ENCODE measurements around the gene ADCK2.
"Not testable (repeated sequence)": the region's sequence is repeated elsewhere in the genome, so short reads cannot be mapped to it uniquely, and the experiment has no call there.

Gene ADCK2

DNA sequence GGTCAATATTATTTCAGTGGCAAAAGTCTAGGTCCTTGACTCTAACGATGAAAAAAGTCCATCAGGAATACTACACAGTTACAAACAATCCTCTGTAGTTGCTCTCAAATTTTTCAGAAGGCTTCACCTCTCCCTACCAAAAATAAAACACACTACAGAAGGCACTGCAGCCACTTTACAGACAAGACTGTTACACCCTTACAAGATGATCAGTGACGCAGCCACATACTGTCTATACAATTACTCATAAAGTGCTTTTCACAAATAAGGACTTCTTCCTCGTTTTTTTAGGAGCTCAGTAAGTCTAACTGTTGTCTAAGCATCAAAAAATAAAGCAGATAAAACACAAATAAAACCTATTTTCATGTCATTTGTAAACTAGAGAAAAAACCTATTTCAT lies 50.8 kb downstream of the ADCK2 start:
- Histone ChIP-seq H3K9ac (ENCODE audit: low read length) (no peak overlapping the region), H3K4me1 (ENCODE audit: control insufficient read depth, insufficient read depth, low read length) (peaks cover 12% of the 10 kb centered on the region), H3K36me3 (ENCODE audit: control insufficient read depth, insufficient read depth, low read length, severe bottlenecking) (no peaks in the 10 kb centered on the region), H3K4me3 (ENCODE audit: low read length) (no peak overlapping the region), H3K27me3 (replicated peaks; ENCODE audit: control insufficient read depth, insufficient read depth, low read length) (no peaks in the 10 kb centered on the region), H3K9me3 (ENCODE audit: control insufficient read depth, low read length) (no peaks in the 10 kb centered on the region)
- no peak for DNase-seq (ENCODE audit: low read depth)

DNA sequence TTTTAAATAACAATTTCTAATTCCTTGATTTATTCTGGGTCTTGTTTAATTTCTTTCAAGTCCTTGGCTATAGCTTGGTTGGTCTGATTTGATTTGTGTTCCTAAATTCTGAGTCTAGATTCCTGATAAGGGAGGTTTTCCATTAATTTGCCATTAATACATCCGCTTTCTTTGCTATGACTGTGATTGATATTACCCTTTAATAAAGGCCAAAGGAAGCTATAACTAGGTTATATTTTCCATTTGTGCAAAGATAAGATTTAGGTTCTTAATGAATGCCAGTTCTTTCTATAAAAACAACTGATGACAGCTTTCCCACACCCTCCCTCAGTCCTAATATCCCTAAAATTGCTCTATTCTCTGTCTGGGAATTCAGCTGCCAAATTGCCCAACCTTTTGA lies 52.0 kb downstream of the ADCK2 start:
- H3K9me3 ChIP-seq (ENCODE audit: control insufficient read depth, low read length) = no peaks in the 10 kb centered on the region
- H3K36me3 ChIP-seq (ENCODE audit: control insufficient read depth, insufficient read depth, low read length, severe bottlenecking) = no peaks in the 10 kb centered on the region
- no peaks in the 10 kb centered on the region for H3K27me3 ChIP-seq (replicated peaks; ENCODE audit: control insufficient read depth, insufficient read depth, low read length)
- no peak overlapping the region for H3K9ac ChIP-seq (ENCODE audit: low read length)
- peaks cover 19% of the 10 kb centered on the region for H3K4me1 ChIP-seq (ENCODE audit: control insufficient read depth, insufficient read depth, low read length)
- no peak overlapping the region for H3K4me3 ChIP-seq (ENCODE audit: low read length)
- no peak for DNase-seq (ENCODE audit: low read depth)

DNA sequence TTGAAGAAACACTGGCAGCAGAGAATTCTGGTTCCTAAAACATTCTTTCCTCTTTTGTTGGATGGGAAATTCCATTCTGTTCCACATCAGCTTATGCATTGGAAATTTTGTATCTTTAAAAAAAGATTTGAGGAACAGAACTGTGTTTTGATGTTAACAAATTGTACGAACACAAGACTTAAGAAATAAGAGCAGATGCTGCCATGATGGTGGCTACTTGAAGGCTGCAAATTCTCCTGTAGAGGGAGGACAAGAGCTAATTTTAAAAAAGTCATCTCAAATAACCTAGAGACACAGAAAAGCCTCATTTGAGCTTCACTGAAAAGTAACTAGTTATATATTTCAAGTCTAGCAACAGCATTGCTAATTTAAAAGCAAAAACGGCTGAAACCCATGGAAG lies 53.5 kb downstream of the ADCK2 start:
- Histone ChIP-seq H3K4me1 (ENCODE audit: control insufficient read depth, insufficient read depth, low read length) (peaks cover 22% of the 10 kb centered on the region), H3K4me3 (ENCODE audit: low read length) (no peak overlapping the region), H3K27me3 (replicated peaks; ENCODE audit: control insufficient read depth, insufficient read depth, low read length) (no peaks in the 10 kb centered on the region), H3K9me3 (ENCODE audit: control insufficient read depth, low read length) (no peaks in the 10 kb centered on the region), H3K9ac (ENCODE audit: low read length) (no peak overlapping the region), H3K36me3 (ENCODE audit: control insufficient read depth, insufficient read depth, low read length, severe bottlenecking) (no peaks in the 10 kb centered on the region)
- DNase-seq (ENCODE audit: low read depth) = peak; percentile 54

DNA sequence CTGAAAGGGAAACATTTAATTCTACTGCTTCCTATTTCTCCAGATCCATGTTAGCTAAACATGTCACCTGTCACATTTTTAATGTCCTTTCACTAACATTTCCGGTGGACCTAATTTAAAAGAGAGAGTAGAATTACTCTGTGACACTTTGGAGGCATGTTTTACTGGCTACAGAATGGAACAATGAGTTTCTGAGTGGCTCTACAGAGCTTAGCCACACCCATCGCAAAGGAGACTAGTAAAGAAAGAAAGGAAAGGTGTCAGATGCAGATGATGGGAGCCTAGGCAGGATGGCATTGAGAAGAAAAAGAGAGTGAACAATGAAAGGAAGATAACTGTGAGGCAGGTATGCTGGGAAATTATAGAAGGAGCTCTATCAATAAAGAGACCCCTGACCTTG lies 59.7 kb downstream of the ADCK2 start:
- no peaks in the 10 kb centered on the region for H3K9me3 ChIP-seq (ENCODE audit: control insufficient read depth, low read length)
- no peaks in the 10 kb centered on the region for H3K27me3 ChIP-seq (replicated peaks; ENCODE audit: control insufficient read depth, insufficient read depth, low read length)
- no peak overlapping the region for H3K9ac ChIP-seq (ENCODE audit: low read length)
- peaks cover 19% of the 10 kb centered on the region for H3K4me1 ChIP-seq (ENCODE audit: control insufficient read depth, insufficient read depth, low read length)
- H3K4me3 ChIP-seq (ENCODE audit: low read length) = no peak overlapping the region
- DNase-seq (ENCODE audit: low read depth) = no peak
- H3K36me3 ChIP-seq (ENCODE audit: control insufficient read depth, insufficient read depth, low read length, severe bottlenecking) = peaks cover 5% of the 10 kb centered on the region

DNA sequence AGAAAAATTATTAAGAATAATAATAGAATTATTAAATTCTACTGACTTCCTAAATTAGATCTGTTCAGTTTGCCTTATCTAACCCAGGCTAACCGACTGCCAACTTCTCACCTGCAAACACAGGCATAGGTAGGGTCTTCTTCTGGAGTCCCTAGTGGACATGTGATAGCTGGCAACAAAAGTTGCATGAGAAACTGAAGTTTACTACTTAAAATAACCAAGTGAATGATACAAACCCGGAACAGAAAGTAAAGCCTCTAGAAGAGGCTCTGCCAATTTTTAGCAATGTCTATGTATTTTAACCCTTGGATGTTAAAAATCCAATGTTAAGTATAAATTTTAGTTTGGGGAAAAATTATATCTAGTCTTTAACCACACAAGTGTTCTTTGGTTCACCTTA lies 61.4 kb downstream of the ADCK2 start:
- no peak for DNase-seq (ENCODE audit: low read depth)
- no peak overlapping the region for H3K4me3 ChIP-seq (ENCODE audit: low read length)
- H3K36me3 ChIP-seq (ENCODE audit: control insufficient read depth, insufficient read depth, low read length, severe bottlenecking) = peaks cover 10% of the 10 kb centered on the region
- H3K4me1 ChIP-seq (ENCODE audit: control insufficient read depth, insufficient read depth, low read length) = peaks cover 5% of the 10 kb centered on the region
- no peak overlapping the region for H3K9ac ChIP-seq (ENCODE audit: low read length)
- no peaks in the 10 kb centered on the region for H3K9me3 ChIP-seq (ENCODE audit: control insufficient read depth, low read length)
- H3K27me3 ChIP-seq (replicated peaks; ENCODE audit: control insufficient read depth, insufficient read depth, low read length) = no peaks in the 10 kb centered on the region

DNA sequence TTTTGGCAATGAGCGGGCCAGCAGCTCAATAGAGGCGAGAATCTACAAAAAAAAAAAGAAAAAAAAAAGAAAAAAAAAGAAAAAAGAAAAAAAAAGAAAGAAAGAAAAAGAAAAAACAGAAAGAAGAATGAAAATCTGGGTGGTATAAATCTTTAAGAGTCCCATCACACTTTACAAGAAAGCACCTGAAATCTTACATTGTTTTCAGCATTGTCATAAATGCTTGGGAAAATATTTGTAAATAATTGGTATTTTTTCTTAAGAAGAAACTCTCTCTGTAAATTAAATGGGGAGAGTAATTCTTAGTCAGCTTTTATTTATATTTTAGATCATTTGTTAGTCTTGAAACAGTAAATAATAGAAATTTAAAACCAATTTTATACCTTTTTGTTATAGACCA lies 62.0 kb downstream of the ADCK2 start:
- peaks cover 16% of the 10 kb centered on the region for H3K36me3 ChIP-seq (ENCODE audit: control insufficient read depth, insufficient read depth, low read length, severe bottlenecking)
- H3K9me3 ChIP-seq (ENCODE audit: control insufficient read depth, low read length) = no peaks in the 10 kb centered on the region
- H3K9ac ChIP-seq (ENCODE audit: low read length) = no peak overlapping the region
- no peak overlapping the region for H3K4me3 ChIP-seq (ENCODE audit: low read length)
- no peak for DNase-seq (ENCODE audit: low read depth)
- peaks cover 3% of the 10 kb centered on the region for H3K4me1 ChIP-seq (ENCODE audit: control insufficient read depth, insufficient read depth, low read length)
- H3K27me3 ChIP-seq (replicated peaks; ENCODE audit: control insufficient read depth, insufficient read depth, low read length) = no peaks in the 10 kb centered on the region

DNA sequence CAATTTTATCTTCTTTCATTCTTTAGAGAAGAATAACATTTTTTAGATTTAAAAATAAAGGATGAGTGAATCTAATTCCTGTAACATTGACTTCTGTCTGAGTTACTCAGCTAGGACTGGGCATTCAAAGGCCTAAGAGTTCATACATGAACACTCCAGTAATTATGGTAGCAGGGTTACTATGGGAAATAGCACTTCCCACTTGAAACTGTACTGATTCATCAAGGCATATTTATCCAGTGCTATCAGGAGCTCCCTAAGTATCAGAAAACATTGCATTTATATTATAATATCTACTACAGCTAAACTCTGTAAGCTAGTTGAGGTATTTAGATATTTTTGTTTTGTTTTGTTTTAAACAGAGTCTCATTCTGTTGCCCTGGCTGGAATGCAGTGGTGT lies 65.5 kb downstream of the ADCK2 start:
- H3K4me3 ChIP-seq (ENCODE audit: low read length) = no peak overlapping the region
- H3K36me3 ChIP-seq (ENCODE audit: control insufficient read depth, insufficient read depth, low read length, severe bottlenecking) = peaks cover 16% of the 10 kb centered on the region
- no peaks in the 10 kb centered on the region for H3K4me1 ChIP-seq (ENCODE audit: control insufficient read depth, insufficient read depth, low read length)
- peak; percentile 19 for DNase-seq (ENCODE audit: low read depth)
- no peak overlapping the region for H3K9ac ChIP-seq (ENCODE audit: low read length)
- H3K27me3 ChIP-seq (replicated peaks; ENCODE audit: control insufficient read depth, insufficient read depth, low read length) = no peaks in the 10 kb centered on the region
- H3K9me3 ChIP-seq (ENCODE audit: control insufficient read depth, low read length) = no peaks in the 10 kb centered on the region

DNA sequence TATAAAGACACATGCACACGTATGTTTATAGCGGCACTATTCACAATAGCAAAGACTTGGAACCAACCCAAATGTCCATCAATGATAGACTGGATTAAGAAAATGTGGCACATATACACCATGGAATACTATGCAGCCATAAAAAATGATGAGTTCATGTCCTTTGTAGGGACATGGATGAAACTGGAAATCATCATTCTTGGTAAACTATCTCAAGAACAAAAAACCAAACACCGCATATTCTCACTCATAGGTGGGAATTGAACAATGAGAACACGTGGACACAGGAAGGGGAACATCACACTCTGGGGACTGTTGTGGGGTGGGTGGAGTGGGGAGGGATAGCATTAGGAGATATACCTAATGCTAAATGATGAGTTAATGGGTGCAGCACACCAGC lies 70.5 kb downstream of the ADCK2 start:
- not testable (repeated sequence) for H3K27me3 ChIP-seq (replicated peaks; ENCODE audit: control insufficient read depth, insufficient read depth, low read length); H3K9me3 ChIP-seq (ENCODE audit: control insufficient read depth, low read length); H3K9ac ChIP-seq (ENCODE audit: low read length); H3K4me1 ChIP-seq (ENCODE audit: control insufficient read depth, insufficient read depth, low read length); H3K4me3 ChIP-seq (ENCODE audit: low read length); DNase-seq (ENCODE audit: low read depth)
- peaks cover 33% of the 10 kb centered on the region for H3K36me3 ChIP-seq (ENCODE audit: control insufficient read depth, insufficient read depth, low read length, severe bottlenecking)

DNA sequence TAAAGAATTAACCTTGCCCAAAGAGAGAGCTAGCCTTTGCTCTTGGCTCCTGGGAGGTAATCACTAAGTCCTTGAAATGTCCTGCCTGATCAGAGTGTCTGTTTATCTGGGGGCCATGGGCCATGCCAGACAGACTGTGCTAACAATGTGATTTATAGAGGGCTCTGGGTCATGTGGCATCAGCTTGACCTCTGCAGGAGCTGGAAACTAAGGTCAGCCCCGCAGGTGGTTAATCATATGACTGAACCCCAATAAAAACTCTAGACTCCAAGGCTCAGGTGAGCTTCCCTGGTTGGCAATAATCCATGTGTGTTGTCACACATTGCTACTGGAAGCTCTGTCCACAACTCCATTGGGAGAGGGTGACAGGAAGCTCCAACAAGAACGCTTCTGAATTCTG lies 71.3 kb downstream of the ADCK2 start:
- no peak overlapping the region for H3K9ac ChIP-seq (ENCODE audit: low read length)
- no peak overlapping the region for H3K4me3 ChIP-seq (ENCODE audit: low read length)
- H3K36me3 ChIP-seq (ENCODE audit: control insufficient read depth, insufficient read depth, low read length, severe bottlenecking) = peaks cover 37% of the 10 kb centered on the region
- DNase-seq (ENCODE audit: low read depth) = no peak
- H3K4me1 ChIP-seq (ENCODE audit: control insufficient read depth, insufficient read depth, low read length) = no peaks in the 10 kb centered on the region
- H3K27me3 ChIP-seq (replicated peaks; ENCODE audit: control insufficient read depth, insufficient read depth, low read length) = no peaks in the 10 kb centered on the region
- H3K9me3 ChIP-seq (ENCODE audit: control insufficient read depth, low read length) = no peaks in the 10 kb centered on the region

Measured in adipocyte (in vitro differentiated cells).